ENCODE data around the gene ASB2.

- TF ChIP-seq, protein P1, sequence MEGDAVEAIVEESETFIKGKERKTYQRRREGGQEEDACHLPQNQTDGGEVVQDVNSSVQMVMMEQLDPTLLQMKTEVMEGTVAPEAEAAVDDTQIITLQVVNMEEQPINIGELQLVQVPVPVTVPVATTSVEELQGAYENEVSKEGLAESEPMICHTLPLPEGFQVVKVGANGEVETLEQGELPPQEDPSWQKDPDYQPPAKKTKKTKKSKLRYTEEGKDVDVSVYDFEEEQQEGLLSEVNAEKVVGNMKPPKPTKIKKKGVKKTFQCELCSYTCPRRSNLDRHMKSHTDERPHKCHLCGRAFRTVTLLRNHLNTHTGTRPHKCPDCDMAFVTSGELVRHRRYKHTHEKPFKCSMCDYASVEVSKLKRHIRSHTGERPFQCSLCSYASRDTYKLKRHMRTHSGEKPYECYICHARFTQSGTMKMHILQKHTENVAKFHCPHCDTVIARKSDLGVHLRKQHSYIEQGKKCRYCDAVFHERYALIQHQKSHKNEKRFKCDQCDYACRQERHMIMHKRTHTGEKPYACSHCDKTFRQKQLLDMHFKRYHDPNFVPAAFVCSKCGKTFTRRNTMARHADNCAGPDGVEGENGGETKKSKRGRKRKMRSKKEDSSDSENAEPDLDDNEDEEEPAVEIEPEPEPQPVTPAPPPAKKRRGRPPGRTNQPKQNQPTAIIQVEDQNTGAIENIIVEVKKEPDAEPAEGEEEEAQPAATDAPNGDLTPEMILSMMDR (conservative IDR thresholded peaks at IDR 0.05 in 1 of 2, IDR thresholded peaks at IDR 0.05 in 1 of 2; ENCODE audit: low read depth in 1 of 2, low read length in 2 of 2), result no peak
- TF ChIP-seq EZH2 (IDR thresholded peaks at IDR 0.05; ENCODE audit: low read length, missing control alignments), result no peak
Measured at GRCh38 chr14:93994919-93995682, 18.7 kb upstream of the ASB2 start.
